ENCODE measurements around the gene RHOH. TPM values are rescaled to one million over a fixed set of nuclear protein-coding genes. Genes with fewer than 3 reads are reported as not detected.

The RHOH gene
- total RNA-seq, 1 donor from 2014 or later = 11.2 TPM

GRCh38 chr4:40270609-40271008, 73.8 kb downstream of the RHOH start:
- peaks cover 13% of the 10 kb centered on the region for H3K4me1 ChIP-seq
- H3K4me3 Mint-ChIP-seq = no peak overlapping the region
- H3K79me2 ChIP-seq (ENCODE audit: low read depth) = no peaks in the 10 kb centered on the region
- H3K27ac Mint-ChIP-seq = no peak overlapping the region
- peaks cover 1% of the 10 kb centered on the region for H3K36me3 Mint-ChIP-seq
- no peak for DNase-seq (ENCODE audit: low spot score)
- H3K4me3 ChIP-seq = no peak overlapping the region
- TF ChIP-seq EZH2 (IDR thresholded peaks at IDR 0.05) (no peak), CTCF (IDR thresholded peaks at IDR 0.05) (no peak), EZH2phosphoT487 (IDR thresholded peaks at IDR 0.05) (no peak)
- H3K27me3 ChIP-seq = no peaks in the 10 kb centered on the region
- H3K27me3 Mint-ChIP-seq (ENCODE audit: insufficient read depth, low read depth) = peaks cover 4% of the 10 kb centered on the region
- H4K20me1 ChIP-seq (ENCODE audit: low read depth) = no peaks in the 10 kb centered on the region
- no peak overlapping the region for H2AFZ ChIP-seq (replicated peaks)
- H3K27ac ChIP-seq = no peak overlapping the region
- H3F3A ChIP-seq (ENCODE audit: low read depth) = peaks cover 8% of the 10 kb centered on the region
- H3K36me3 ChIP-seq = no peaks in the 10 kb centered on the region
- H3K9me3 ChIP-seq (ENCODE audit: low read depth) = no peaks in the 10 kb centered on the region
- peaks cover 27% of the 10 kb centered on the region for H3K4me1 Mint-ChIP-seq
- H3K9me3 Mint-ChIP-seq = no peaks in the 10 kb centered on the region
- no peak overlapping the region for H3K9ac ChIP-seq
- no peak overlapping the region for H3K4me2 ChIP-seq

- peak overlapping the region; percentile 60 for H3K4me2 ChIP-seq
- no peaks in the 10 kb centered on the region for H3K9me3 ChIP-seq (ENCODE audit: low read depth)
- H3K36me3 ChIP-seq = no peaks in the 10 kb centered on the region
- H3K9ac ChIP-seq = no peak overlapping the region
- H3K36me3 Mint-ChIP-seq = no peaks in the 10 kb centered on the region
- peaks cover 10% of the 10 kb centered on the region for H3F3A ChIP-seq (ENCODE audit: low read depth)
- H3K4me3 ChIP-seq = no peak overlapping the region
- H3K79me2 ChIP-seq (ENCODE audit: low read depth) = no peaks in the 10 kb centered on the region
- peaks cover 4% of the 10 kb centered on the region for H3K27me3 Mint-ChIP-seq (ENCODE audit: insufficient read depth, low read depth)
- peaks cover 9% of the 10 kb centered on the region for H3K4me1 ChIP-seq
- H3K27ac Mint-ChIP-seq = peak overlapping the region; percentile 35
- H3K27me3 ChIP-seq = no peaks in the 10 kb centered on the region
- peak overlapping the region; percentile 47 for H3K4me3 Mint-ChIP-seq
- H3K4me1 Mint-ChIP-seq = peaks cover 13% of the 10 kb centered on the region
- H2AFZ ChIP-seq (replicated peaks) = no peak overlapping the region
- H3K9me3 Mint-ChIP-seq = no peaks in the 10 kb centered on the region
- H4K20me1 ChIP-seq (ENCODE audit: low read depth) = no peaks in the 10 kb centered on the region
- TF ChIP-seq CTCF (IDR thresholded peaks at IDR 0.05) = no peak
- no peak overlapping the region for H3K27ac ChIP-seq
- peak; percentile 61 for DNase-seq (ENCODE audit: low spot score)
Measured at GRCh38 chr4:40275065-40275730, 78.4 kb downstream of the RHOH start.

GRCh38 chr4:40276546-40276945, 79.7 kb downstream of the RHOH start:
- Mint-ChIP-seq H3K4me3 (no peak overlapping the region), H3K36me3 (no peaks in the 10 kb centered on the region), H3K27me3 (ENCODE audit: insufficient read depth, low read depth) (peaks cover 4% of the 10 kb centered on the region), H3K4me1 (peaks cover 13% of the 10 kb centered on the region), H3K27ac (no peak overlapping the region), H3K9me3 (no peaks in the 10 kb centered on the region)
- Histone ChIP-seq H3F3A (ENCODE audit: low read depth) (peaks cover 10% of the 10 kb centered on the region), H3K36me3 (no peaks in the 10 kb centered on the region), H3K27me3 (no peaks in the 10 kb centered on the region), H3K9me3 (ENCODE audit: low read depth) (no peaks in the 10 kb centered on the region), H3K4me1 (peaks cover 9% of the 10 kb centered on the region), H3K27ac (no peak overlapping the region), H3K4me3 (no peak overlapping the region), H3K9ac (no peak overlapping the region), H4K20me1 (ENCODE audit: low read depth) (no peaks in the 10 kb centered on the region), H3K4me2 (no peak overlapping the region), H3K79me2 (ENCODE audit: low read depth) (no peaks in the 10 kb centered on the region), H2AFZ (replicated peaks) (no peak overlapping the region)
- no peak for TF ChIP-seq CTCF (IDR thresholded peaks at IDR 0.05)
- TF ChIP-seq EZH2phosphoT487 (IDR thresholded peaks at IDR 0.05) = no peak
- no peak for TF ChIP-seq EZH2 (IDR thresholded peaks at IDR 0.05)
- no peak for DNase-seq (ENCODE audit: low spot score)
